IMR-90 (cell line): ENCODE results near the gene WDFY2. TPM values are rescaled to one million over a fixed set of nuclear protein-coding genes. Genes with fewer than 3 reads are reported as not detected.

ENCODE experiments used
- ATAC-seq: fragments of 200-7000 bp; cut with Tn5 transposase; 2 replicates; pipeline ENCODE4 v1.9.1; 2020; ENCODE audit warnings: low read depth, mild to moderate bottlenecking, moderate library complexity
- BruUV-seq: library from RNA; stranded (reverse); fragments of 400-500 nt; replicated peaks from 2 replicates; lab custom pipeline; 2021; lab: Mats Ljungman, UMichigan
- CTCF ChIA-PET: fragments of 300-600 bp; formaldehyde crosslinking; extraction: SDS; loops from one replicate; lab custom pipeline; 2021; ENCODE audit warnings: antibody characterized with exemption; lab: Yijun Ruan, JAX
- POLR2A ChIA-PET: fragments of 300-600 bp; sonication (Branson Sonifier 250); formaldehyde crosslinking; loops from one replicate; lab custom pipeline; 2022; ENCODE audit warnings: antibody characterized with exemption; ENCODE audit not compliant: unreplicated experiment; lab: Charles Lee
- DNase-seq: peaks from one replicate; pipeline ENCODE4 v3.0.0; 2013
- H2AFZ ChIP-seq: replicated peaks from 2 replicates; pipeline ENCODE3; 2013; ENCODE audit warnings: low read length, mild to moderate bottlenecking; ENCODE audit not compliant: poor library complexity
- H2AK5ac ChIP-seq: 2 replicates; pipeline ENCODE4 v1.6.1; 2013; ENCODE audit warnings: low read depth, low read length, inconsistent platforms
- H2AK9ac ChIP-seq: replicated peaks from 2 replicates; pipeline ENCODE3; 2013; ENCODE audit warnings: mild to moderate bottlenecking, low read depth, low read length, moderate library complexity; ENCODE audit not compliant: poor library complexity
- H2BK120ac ChIP-seq: 2 replicates; pipeline ENCODE4 v1.6.1; 2013; ENCODE audit warnings: low read depth, low read length, inconsistent platforms
- H2BK15ac ChIP-seq: 3 replicates; pipeline ENCODE4 v1.6.1; 2013; ENCODE audit warnings: low read depth, low read length, inconsistent platforms
- H2BK20ac ChIP-seq: 2 replicates; pipeline ENCODE4 v1.6.1; 2013; ENCODE audit warnings: low read depth, mild to moderate bottlenecking, inconsistent platforms, low read length, moderate library complexity
- H2BK5ac ChIP-seq: 2 replicates; pipeline ENCODE4 v1.6.1; 2013; ENCODE audit warnings: mild to moderate bottlenecking, low read depth, low read length, inconsistent platforms; ENCODE audit not compliant: poor library complexity, severe bottlenecking
- H3K14ac ChIP-seq: replicated peaks from 2 replicates; pipeline ENCODE4 v1.6.1; 2013; ENCODE audit warnings: low read depth, low read length, inconsistent platforms
- H3K18ac ChIP-seq: 2 replicates; pipeline ENCODE4 v1.6.1; 2013; ENCODE audit warnings: low read depth, low read length, control low read depth
- H3K23ac ChIP-seq: 2 replicates; pipeline ENCODE4 v1.6.1; 2013; ENCODE audit warnings: low read depth, low read length, inconsistent platforms
- H3K27ac ChIP-seq: 2 replicates; pipeline ENCODE4 v1.5.1; 2013; ENCODE audit warnings: mild to moderate bottlenecking, control low read depth, low read length; ENCODE audit not compliant: insufficient read depth
- H3K27me3 ChIP-seq: 2 replicates; pipeline ENCODE4 v1.6.1; 2013; ENCODE audit warnings: low read length; ENCODE audit not compliant: control insufficient read depth, insufficient read depth
- H3K36me3 ChIP-seq: 2 replicates; pipeline ENCODE4 v1.6.1; 2013; ENCODE audit warnings: low read length, mixed read lengths; ENCODE audit not compliant: control insufficient read depth, insufficient read depth
- H3K4ac ChIP-seq: 2 replicates; pipeline ENCODE4 v1.6.1; 2013; ENCODE audit warnings: low read depth, low read length, inconsistent platforms
- H3K4me1 ChIP-seq: 2 replicates; pipeline ENCODE4 v1.6.1; 2013; ENCODE audit warnings: low read length, mixed read lengths; ENCODE audit not compliant: control insufficient read depth, insufficient read depth
- H3K4me2 ChIP-seq: 2 replicates; pipeline ENCODE4 v1.6.1; 2013; ENCODE audit warnings: low read depth, mild to moderate bottlenecking, control low read depth, low read length, moderate library complexity
- H3K4me3 ChIP-seq: 2 replicates; pipeline ENCODE4 v1.5.1; 2013; ENCODE audit warnings: low read depth, mild to moderate bottlenecking, control low read depth, low read length, moderate library complexity; ENCODE audit not compliant: insufficient read depth
- H3K56ac ChIP-seq: 2 replicates; pipeline ENCODE4 v1.6.1; 2013; ENCODE audit warnings: low read length, inconsistent platforms; ENCODE audit not compliant: insufficient read depth; ENCODE audit errors: extremely low read depth
- H3K79me1 ChIP-seq, 2 experiments: 2 replicates each; pipeline ENCODE4 v1.6.1; 2013; ENCODE audit warnings: low read length in 2 of 2, inconsistent platforms in 1 of 2, low read depth in 1 of 2
- H3K9ac ChIP-seq: 2 replicates; pipeline ENCODE4 v1.6.1; 2013; ENCODE audit warnings: low read depth, low read length, control low read depth
- H3K9me1 ChIP-seq: 2 replicates; pipeline ENCODE4 v1.6.1; 2013; ENCODE audit warnings: low read length, inconsistent platforms; ENCODE audit not compliant: insufficient read depth
- H3K9me3 ChIP-seq: 2 replicates; pipeline ENCODE4 v1.6.1; 2013; ENCODE audit warnings: low read length; ENCODE audit not compliant: control insufficient read depth, insufficient read depth
- H4K20me1 ChIP-seq: 2 replicates; pipeline ENCODE4 v1.6.1; 2013; ENCODE audit warnings: low read length, inconsistent platforms; ENCODE audit not compliant: insufficient read depth
- H4K5ac ChIP-seq: 2 replicates; pipeline ENCODE4 v1.6.1; 2013; ENCODE audit warnings: mild to moderate bottlenecking, low read depth, low read length, control low read depth
- H4K8ac ChIP-seq, 2 experiments: 2 replicates each; pipeline ENCODE4 v1.6.1; 2013; ENCODE audit warnings: low read depth in 2 of 2, low read length in 2 of 2, control low read depth in 1 of 2, inconsistent platforms in 1 of 2
- H4K91ac ChIP-seq: 2 replicates; pipeline ENCODE4 v1.6.1; 2013; ENCODE audit warnings: low read depth, low read length, inconsistent platforms; ENCODE audit not compliant: insufficient read depth
- CHD1 ChIP-seq: IDR thresholded peaks from 2 replicates; pipeline ENCODE4 v1.6.1; 2012; ENCODE audit warnings: low read depth, low read length, improper control_type of control experiment
- MAFK ChIP-seq: IDR thresholded peaks from 2 replicates; pipeline ENCODE4 v1.6.1; 2012; ENCODE audit warnings: low read depth, low read length, improper control_type of control experiment
- SMC3 ChIP-seq: fragments of 150-350 bp; IDR thresholded peaks from 2 replicates; pipeline ENCODE4 v1.6.1; 2016; ENCODE audit warnings: low read depth, mild to moderate bottlenecking, antibody characterized with exemption, low read length, moderate library complexity
- WGBS, 2 experiments: methylation state at CpG; one replicate each; pipeline versions ENCODE4 v1.1.5 to v1.1.7; 2013; ENCODE audit warnings: missing lambda C conversion rate in 2 of 2; ENCODE audit not compliant: insufficient read length in 1 of 2; ENCODE audit errors: extremely low coverage in 2 of 2; 5-methylcytosine and 5-hydroxymethylcytosine counted together
- dilution Hi-C: fragments of 300-500 bp; cut with HindIII; formaldehyde crosslinking; loops from one replicate; pipeline ENCODE4 v1.14.3; 2018; ENCODE audit warnings: low sequenced_read_pairs; ENCODE audit not compliant: unreplicated experiment
- in situ Hi-C: fragments of 300-500 bp; cut with MboI; formaldehyde crosslinking; loops from 3 replicates; pipeline ENCODE4 v1.14.3; 2019; ENCODE audit warnings: low sequenced_read_pairs, inconsistent platforms, mixed read lengths
- intact Hi-C: fragments of 100-400 bp; cut with micrococcal nuclease; formaldehyde crosslinking; loops from 2 replicates; pipeline ENCODE4 v1.10.0; 2022
- polyA plus RNA-seq, 3 experiments: library from polyadenylated mRNA; depleted of rRNA; stranded (reverse); fragments of >200 nt; gene quantifications; 2 replicates each; pipeline ENCODE4 v1.2.3, GENCODE V29; 2012; ENCODE audit warnings: low replicate concordance in 1 of 3
- total RNA-seq: library from RNA; depleted of rRNA; stranded (reverse); fragments of >200 nt; gene quantifications from 2 replicates; pipeline ENCODE4 v1.2.3, GENCODE V29; 2012
- TF ChIP-seq, protein P1 (sequence below): fragments of 150-350 bp; IDR thresholded peaks from 2 replicates; pipeline ENCODE4 v1.6.1; 2016; ENCODE audit warnings: low read depth, mild to moderate bottlenecking, low read length, moderate library complexity, borderline replicate concordance

Gene WDFY2
- total and polyA plus RNA-seq, 2 of the 4 experiments (the other 2 are of a cell fraction): 4.3 to 5.4 TPM

GRCh38 chr13:51584731-51585672 lies 740 bp downstream of the WDFY2 start:
- Histone ChIP-seq H3K18ac (peak overlapping the region; percentile 62), H2BK20ac (no peak overlapping the region; the same call in 1 of the 2 replicates), H4K5ac (peak overlapping the region; percentile 8; the same call in 1 of the 2 replicates), H2AK9ac (peak overlapping the region; percentile 59), H3K56ac (peak overlapping the region; percentile 45), H2BK5ac (peak overlapping the region; percentile 77), H3K9ac (peak overlapping the region; percentile 86), H3K23ac (peak overlapping the region; percentile 28), H3K14ac (peak overlapping the region; percentile 41), H3K4ac (peak overlapping the region; percentile 1), H2BK120ac (peak overlapping the region; percentile 4), H3K4me1 (peaks cover 8% of the 10 kb centered on the region), H3K4me2 (peak overlapping the region; percentile 81), H3K27me3 (no peaks in the 10 kb centered on the region), H4K20me1 (0 out of 2 replicates have a peak, but pooled peaks cover 4% of the 10 kb centered on the region), H4K8ac (peak overlapping the region; percentile 0 to 25; a peak in 2 of 4 replicates), H3K27ac (peak overlapping the region; percentile 81), H3K9me1 (peaks cover 3% of the 10 kb centered on the region), H4K91ac (peak overlapping the region; percentile 26; the same call in 1 of the 2 replicates), H2AFZ (peak overlapping the region; percentile 99), H3K36me3 (no peaks in the 10 kb centered on the region), H3K79me1 (peaks cover 10 to 37% of the 10 kb centered on the region in 2 experiments), H3K9me3 (no peaks in the 10 kb centered on the region), H2AK5ac (no peak overlapping the region), H3K4me3 (peak overlapping the region; percentile 97), H2BK15ac (peak overlapping the region; percentile 25; the same call in 1 of the 3 replicates)
- DNase-seq (peak; percentile 37), ATAC-seq (peak; percentile 25)
- ChIA-PET POLR2A (interaction anchor here (1.0 to 2.5 kb wide), 2 partner anchors 11 to 131 kb away, joined by 4 to 17 read pairs; partner anchors contain the start of gene INTS6), CTCF (interaction anchor here (0.7 to 1.2 kb wide), 3 partner anchors 106 to 213 kb away, joined by 3 read pairs; no protein-coding TSS in a partner anchor)
- BruUV-seq: no TSS peak
- intact Hi-C loops: loop anchor here (1.0 to 10.0 kb wide), 5 partner anchors 58 to 540 kb away; partner anchors contain the start of genes INTS6 and NEK5
- dilution Hi-C loops: no loop called here
- WGBS, 2 experiments: 2% methylated on average over 19 of the region's 53 CpGs; no CpG with 5 or more reads in 1 of the 2 experiments
- TF ChIP-seq MAFK (peak; percentile 66), CHD1 (peak; percentile 39; the same call in 1 of the 2 replicates), SMC3 (no peak)
- TF ChIP-seq, protein P1, sequence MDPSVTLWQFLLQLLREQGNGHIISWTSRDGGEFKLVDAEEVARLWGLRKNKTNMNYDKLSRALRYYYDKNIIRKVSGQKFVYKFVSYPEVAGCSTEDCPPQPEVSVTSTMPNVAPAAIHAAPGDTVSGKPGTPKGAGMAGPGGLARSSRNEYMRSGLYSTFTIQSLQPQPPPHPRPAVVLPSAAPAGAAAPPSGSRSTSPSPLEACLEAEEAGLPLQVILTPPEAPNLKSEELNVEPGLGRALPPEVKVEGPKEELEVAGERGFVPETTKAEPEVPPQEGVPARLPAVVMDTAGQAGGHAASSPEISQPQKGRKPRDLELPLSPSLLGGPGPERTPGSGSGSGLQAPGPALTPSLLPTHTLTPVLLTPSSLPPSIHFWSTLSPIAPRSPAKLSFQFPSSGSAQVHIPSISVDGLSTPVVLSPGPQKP: no peak
- in situ Hi-C loops: loop anchor here (10.0 kb wide), 1 partner anchor 140 kb away; no protein-coding TSS in a partner anchor
